ENCODE results near the gene BEX4.
"Not testable (repeated sequence)": the region's sequence is repeated elsewhere in the genome, so short reads cannot be mapped to it uniquely, and the experiment has no call there.

Gene BEX4

GRCh38 chrX:103214870-103215424 is at the start of gene BEX4:
Gene BEX4 (plus strand): TSS chrX:103215108. CDS start chrX:103216154, 1,046 bp downstream.
- peak; percentile 67 to 73 (median 68) for DNase-seq (ENCODE audit: low read depth in 2 of 3, low spot score in 1 of 3)

- DNase-seq (ENCODE audit: low read depth in 2 of 3, low spot score in 1 of 3), result no peak
Measured at GRCh38 chrX:103170216-103170615, 44.7 kb upstream of the BEX4 start.

GRCh38 chrX:103171353-103171752 is 43.6 kb upstream of the BEX4 start:
- no peak for DNase-seq (ENCODE audit: low read depth in 2 of 3, low spot score in 1 of 3)

GRCh38 chrX:103175256-103175655 is 39.7 kb upstream of the BEX4 start:
- DNase-seq (ENCODE audit: low read depth in 2 of 3, low spot score in 1 of 3), result not testable (repeated sequence)

- peak; percentile 24 to 74 (median 30) for DNase-seq (ENCODE audit: low read depth in 2 of 3, low spot score in 1 of 3)
Measured at GRCh38 chrX:103175944-103176753, 38.8 kb upstream of the BEX4 start.

- no peak for DNase-seq (ENCODE audit: low read depth in 2 of 3, low spot score in 1 of 3)
Measured at GRCh38 chrX:103177556-103177955, 37.4 kb upstream of the BEX4 start.

- no peak for DNase-seq (ENCODE audit: low read depth in 2 of 3, low spot score in 1 of 3)
Measured at GRCh38 chrX:103183912-103184311, 31.0 kb upstream of the BEX4 start.

- DNase-seq (ENCODE audit: low read depth in 2 of 3, low spot score in 1 of 3), result no peak
Measured at GRCh38 chrX:103187953-103188475, 26.9 kb upstream of the BEX4 start.

- no peak for DNase-seq (ENCODE audit: low read depth in 2 of 3, low spot score in 1 of 3)
Measured at GRCh38 chrX:103197721-103198306, 17.1 kb upstream of the BEX4 start.

- not testable (repeated sequence) for DNase-seq (ENCODE audit: low read depth in 2 of 3, low spot score in 1 of 3)
Measured at GRCh38 chrX:103198668-103199067, 16.2 kb upstream of the BEX4 start.

- DNase-seq (ENCODE audit: low read depth in 2 of 3, low spot score in 1 of 3), result no peak
Measured at GRCh38 chrX:103201041-103201440, 13.9 kb upstream of the BEX4 start.

- DNase-seq (ENCODE audit: low read depth in 2 of 3, low spot score in 1 of 3), result no peak
Measured at GRCh38 chrX:103210056-103210455, 4.9 kb upstream of the BEX4 start.

- DNase-seq (ENCODE audit: low read depth in 2 of 3, low spot score in 1 of 3), result peak in 2 of 3 donors; percentile 19 to 30
Measured at GRCh38 chrX:103211012-103211715, 3.7 kb upstream of the BEX4 start.

- DNase-seq (ENCODE audit: low read depth in 2 of 3, low spot score in 1 of 3), result no peak
Measured at GRCh38 chrX:103212749-103213457, 2.0 kb upstream of the BEX4 start.

- no peak for DNase-seq (ENCODE audit: low read depth in 2 of 3, low spot score in 1 of 3)
Measured at GRCh38 chrX:103215425-103215991, 600 bp downstream of the BEX4 start.

- no peak for DNase-seq (ENCODE audit: low read depth in 2 of 3, low spot score in 1 of 3)
Measured at GRCh38 chrX:103220511-103221323, 5.8 kb downstream of the BEX4 start.

- DNase-seq (ENCODE audit: low read depth in 2 of 3, low spot score in 1 of 3), result not testable (repeated sequence)
Measured at GRCh38 chrX:103225918-103226317, 11.0 kb downstream of the BEX4 start.

- no peak for DNase-seq (ENCODE audit: low read depth in 2 of 3, low spot score in 1 of 3)
Measured at GRCh38 chrX:103233263-103233662, 18.4 kb downstream of the BEX4 start.

GRCh38 chrX:103234869-103235268 is 20.0 kb downstream of the BEX4 start:
- DNase-seq (ENCODE audit: low read depth in 2 of 3, low spot score in 1 of 3), result no peak

GRCh38 chrX:103235608-103236007 is 20.7 kb downstream of the BEX4 start:
- not testable (repeated sequence) for DNase-seq (ENCODE audit: low read depth in 2 of 3, low spot score in 1 of 3)
